ENCODE measurements around the gene MST1R. TPM values are rescaled to one million over a fixed set of nuclear protein-coding genes. Genes with fewer than 3 reads are reported as not detected.
A peak's percentile ranks its signal among the peaks of the same experiment; 100 is the strongest.

The MST1R gene
- total and polyA plus RNA-seq, 7 donors: 0.38 to 1.7 (median 0.61) TPM

DNA sequence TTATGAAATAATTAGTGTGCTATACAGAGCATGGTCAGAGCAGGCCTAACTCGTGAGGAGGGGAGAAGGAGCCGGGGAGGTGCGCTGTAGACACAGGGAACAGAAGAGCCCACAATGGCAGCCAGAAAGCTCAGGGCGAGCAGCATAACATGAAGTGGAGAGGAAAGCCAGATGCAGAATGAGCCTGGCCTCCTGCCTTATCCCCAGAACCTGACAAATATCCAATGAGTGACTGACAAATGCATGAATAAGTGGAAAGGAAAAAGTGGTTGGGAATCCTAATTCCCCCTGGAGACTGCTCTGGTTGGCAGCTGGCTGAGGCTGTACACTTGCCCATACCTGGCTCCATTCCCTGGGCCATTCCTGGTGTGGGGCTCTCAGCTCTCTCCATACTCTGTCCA lies 9.2 kb upstream of the MST1R start:
- Histone ChIP-seq H3K4me3 (no peak overlapping the region), H3K27ac (no peak overlapping the region), H3K4me1 (no peaks in the 10 kb centered on the region), H3K9me3 (no peaks in the 10 kb centered on the region), H3K27me3 (ENCODE audit: insufficient read depth in 3 of 3, low read length in 2 of 3) (no peaks in the 10 kb centered on the region), H3K36me3 (ENCODE audit: insufficient read depth in 1 of 2, low read depth in 1 of 2) (peaks cover 0 to 45% of the 10 kb centered on the region in 2 donors)
- ATAC-seq: peak in 2 of 4 donors; percentile 36 to 44
- 50 to 68% (median 60%) methylated on average over 4 of the region's 4 CpGs for WGBS, 3 donors
- DNase-seq: no peak
- TF ChIP-seq, protein P1, sequence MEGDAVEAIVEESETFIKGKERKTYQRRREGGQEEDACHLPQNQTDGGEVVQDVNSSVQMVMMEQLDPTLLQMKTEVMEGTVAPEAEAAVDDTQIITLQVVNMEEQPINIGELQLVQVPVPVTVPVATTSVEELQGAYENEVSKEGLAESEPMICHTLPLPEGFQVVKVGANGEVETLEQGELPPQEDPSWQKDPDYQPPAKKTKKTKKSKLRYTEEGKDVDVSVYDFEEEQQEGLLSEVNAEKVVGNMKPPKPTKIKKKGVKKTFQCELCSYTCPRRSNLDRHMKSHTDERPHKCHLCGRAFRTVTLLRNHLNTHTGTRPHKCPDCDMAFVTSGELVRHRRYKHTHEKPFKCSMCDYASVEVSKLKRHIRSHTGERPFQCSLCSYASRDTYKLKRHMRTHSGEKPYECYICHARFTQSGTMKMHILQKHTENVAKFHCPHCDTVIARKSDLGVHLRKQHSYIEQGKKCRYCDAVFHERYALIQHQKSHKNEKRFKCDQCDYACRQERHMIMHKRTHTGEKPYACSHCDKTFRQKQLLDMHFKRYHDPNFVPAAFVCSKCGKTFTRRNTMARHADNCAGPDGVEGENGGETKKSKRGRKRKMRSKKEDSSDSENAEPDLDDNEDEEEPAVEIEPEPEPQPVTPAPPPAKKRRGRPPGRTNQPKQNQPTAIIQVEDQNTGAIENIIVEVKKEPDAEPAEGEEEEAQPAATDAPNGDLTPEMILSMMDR (IDR thresholded peaks at IDR 0.05): no peak
- intact Hi-C loops (cut with DNase I): no loop called here

DNA sequence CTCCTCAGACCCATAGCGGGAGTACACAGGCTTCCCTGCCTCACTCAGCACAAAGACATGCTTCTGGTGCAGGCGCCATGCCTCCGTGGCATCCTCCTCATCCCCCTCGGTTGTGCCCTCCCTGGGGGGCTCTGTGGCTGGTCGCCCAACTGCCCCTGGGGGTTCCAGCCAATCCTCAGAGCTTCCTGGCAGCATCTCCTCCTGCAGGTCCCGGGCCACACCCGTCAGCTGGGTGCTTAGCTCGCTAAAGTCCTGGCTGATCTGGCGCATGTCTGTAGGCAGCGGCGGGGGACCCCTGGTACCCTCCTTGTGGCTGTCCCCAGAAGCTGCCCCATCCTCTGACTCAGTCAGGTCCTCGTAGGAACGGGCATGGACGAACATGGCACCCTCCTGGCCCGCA lies 7.9 kb upstream of the MST1R start:
- H3K27ac ChIP-seq: no peak overlapping the region
- no peaks in the 10 kb centered on the region for H3K9me3 ChIP-seq
- 90 to 91% (median 90%) methylated on average over 15 of the region's 15 CpGs for WGBS, 3 donors
- peaks cover 0 to 45% of the 10 kb centered on the region in 2 donors for H3K36me3 ChIP-seq (ENCODE audit: insufficient read depth in 1 of 2, low read depth in 1 of 2)
- no peak overlapping the region for H3K4me3 ChIP-seq
- no peaks in the 10 kb centered on the region for H3K27me3 ChIP-seq (ENCODE audit: insufficient read depth in 3 of 3, low read length in 2 of 3)
- no peaks in the 10 kb centered on the region for H3K4me1 ChIP-seq
- TF ChIP-seq, protein P1 (IDR thresholded peaks at IDR 0.05): no peak
- intact Hi-C loops (cut with DNase I): no loop called here
- DNase-seq: no peak
- no peak for ATAC-seq

DNA sequence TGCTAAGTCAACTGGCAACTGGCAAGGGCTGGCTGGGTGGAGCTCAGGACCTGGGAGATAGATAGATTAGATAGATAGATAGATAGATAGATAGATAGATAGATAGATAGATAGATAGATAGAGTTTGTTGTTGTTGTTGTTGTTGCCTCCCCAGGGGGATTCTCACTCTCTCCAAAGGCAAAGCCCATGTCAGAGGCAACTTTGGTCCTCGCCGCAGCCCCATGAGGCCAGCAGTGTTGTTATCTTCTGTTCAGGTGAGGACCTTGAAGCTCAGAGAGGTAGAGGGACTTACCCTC lies 7.4 kb upstream of the MST1R start:
- TF ChIP-seq, protein P1 (IDR thresholded peaks at IDR 0.05): no peak
- Histone ChIP-seq H3K9me3 (no peaks in the 10 kb centered on the region), H3K27ac (no peak overlapping the region), H3K27me3 (ENCODE audit: insufficient read depth in 3 of 3, low read length in 2 of 3) (no peaks in the 10 kb centered on the region), H3K4me1 (peaks cover 2% of the 10 kb centered on the region), H3K36me3 (ENCODE audit: insufficient read depth in 1 of 2, low read depth in 1 of 2) (peaks cover 0 to 45% of the 10 kb centered on the region in 2 donors), H3K4me3 (no peak overlapping the region)
- ATAC-seq (no peak), DNase-seq (no peak)
- 97 to 98% (median 97%) methylated on average over 2 of the region's 2 CpGs for WGBS, 3 donors
- intact Hi-C loops (cut with DNase I): no loop called here

DNA sequence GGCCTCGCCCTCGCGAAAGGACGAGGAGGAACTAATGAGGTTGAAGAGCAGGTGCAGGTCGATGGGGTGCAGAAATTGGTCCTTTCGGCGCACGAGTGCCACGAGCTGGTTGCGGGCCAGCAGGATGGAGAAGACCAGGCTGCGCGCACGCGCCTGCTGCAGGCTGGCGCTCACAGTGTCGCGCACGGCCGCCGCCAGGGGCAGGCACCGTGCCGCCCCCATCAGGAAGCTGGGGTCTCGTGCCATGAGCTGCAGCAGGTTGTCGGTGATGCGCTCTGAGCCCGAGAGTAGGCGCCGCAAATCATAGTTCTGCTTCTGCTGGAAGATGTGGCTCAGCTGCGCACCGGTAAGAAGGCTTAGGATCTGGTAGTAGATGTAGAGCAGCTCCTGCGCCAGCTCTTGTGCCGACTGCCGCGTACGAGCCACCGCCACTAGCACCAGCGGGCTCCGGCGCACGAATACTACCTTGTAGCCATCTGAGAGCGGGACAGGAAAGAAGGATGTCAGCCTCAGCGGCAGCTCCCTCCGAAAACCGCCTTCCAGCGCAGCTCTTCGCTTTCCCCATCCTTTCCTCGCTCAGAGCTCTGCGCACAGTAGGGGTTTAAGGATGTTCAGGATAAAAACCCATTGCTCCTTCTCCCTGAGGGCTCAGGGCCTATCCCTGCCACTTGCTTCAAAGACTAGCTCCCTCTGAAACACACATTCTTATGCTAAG lies 6.9 kb upstream of the MST1R start:
- H3K36me3 ChIP-seq (ENCODE audit: insufficient read depth in 1 of 2, low read depth in 1 of 2): peaks cover 0 to 45% of the 10 kb centered on the region in 2 donors
- TF ChIP-seq, protein P1 (IDR thresholded peaks at IDR 0.05): no peak
- peaks cover 7% of the 10 kb centered on the region for H3K4me1 ChIP-seq
- intact Hi-C loops (cut with DNase I): no loop called here
- no peaks in the 10 kb centered on the region for H3K27me3 ChIP-seq (ENCODE audit: insufficient read depth in 3 of 3, low read length in 2 of 3)
- ATAC-seq (no peak), DNase-seq (no peak)
- no peaks in the 10 kb centered on the region for H3K9me3 ChIP-seq
- H3K4me3 ChIP-seq: no peak overlapping the region
- H3K27ac ChIP-seq: no peak overlapping the region
- WGBS, 3 donors: 82 to 85% (median 83%) methylated on average over 48 of the region's 48 CpGs
